Fibroblast of the conjunctiva (primary cell): ENCODE results near the gene PELI2.
A peak's percentile ranks its signal among the peaks of the same experiment; 100 is the strongest.
"Not testable (repeated sequence)": the region's sequence is repeated elsewhere in the genome, so short reads cannot be mapped to it uniquely, and the experiment has no call there.

ENCODE experiments used
- DNase-seq: peaks from one replicate; pipeline ENCODE4 v3.0.0-alpha.2; 2010; ENCODE audit warnings: low read depth

PELI2 gene

GRCh38 chr14:56143025-56143424 lies 24.8 kb downstream of the PELI2 start:
- no peak for DNase-seq

- no peak for DNase-seq
Observed at GRCh38 chr14:56144176-56144575, 26.0 kb downstream of the PELI2 start.

GRCh38 chr14:56145181-56145769 lies 27.1 kb downstream of the PELI2 start:
- DNase-seq, result no peak

GRCh38 chr14:56145965-56146364 lies 27.8 kb downstream of the PELI2 start:
- peak; percentile 20 for DNase-seq

GRCh38 chr14:56147449-56147848 lies 29.2 kb downstream of the PELI2 start:
- DNase-seq, result no peak

GRCh38 chr14:56147986-56148901 lies 30.0 kb downstream of the PELI2 start:
- no peak for DNase-seq

GRCh38 chr14:56149151-56149550 lies 30.9 kb downstream of the PELI2 start:
- no peak for DNase-seq

- DNase-seq, result no peak
Observed at GRCh38 chr14:56149995-56150394, 31.8 kb downstream of the PELI2 start.

- DNase-seq, result no peak
Observed at GRCh38 chr14:56150645-56151345, 32.6 kb downstream of the PELI2 start.

GRCh38 chr14:56152221-56152620 lies 34.0 kb downstream of the PELI2 start:
- DNase-seq, result no peak

- DNase-seq, result no peak
Observed at GRCh38 chr14:56153267-56153666, 35.1 kb downstream of the PELI2 start.

GRCh38 chr14:56154321-56154720 lies 36.1 kb downstream of the PELI2 start:
- DNase-seq, result no peak

GRCh38 chr14:56156096-56156495 lies 37.9 kb downstream of the PELI2 start:
- DNase-seq, result no peak

- no peak for DNase-seq
Observed at GRCh38 chr14:56159066-56159465, 40.9 kb downstream of the PELI2 start.

- DNase-seq, result no peak
Observed at GRCh38 chr14:56160088-56160487, 41.9 kb downstream of the PELI2 start.

- DNase-seq, result no peak
Observed at GRCh38 chr14:56161658-56162057, 43.4 kb downstream of the PELI2 start.

- DNase-seq, result no peak
Observed at GRCh38 chr14:56162476-56162875, 44.3 kb downstream of the PELI2 start.

- not testable (repeated sequence) for DNase-seq
Observed at GRCh38 chr14:56166579-56166978, 48.4 kb downstream of the PELI2 start.

- DNase-seq, result no peak
Observed at GRCh38 chr14:56168007-56168616, 49.9 kb downstream of the PELI2 start.

- no peak for DNase-seq
Observed at GRCh38 chr14:56170028-56170427, 51.8 kb downstream of the PELI2 start.

- no peak for DNase-seq
Observed at GRCh38 chr14:56170877-56171422, 52.7 kb downstream of the PELI2 start.

GRCh38 chr14:56172074-56172473 lies 53.9 kb downstream of the PELI2 start:
- DNase-seq, result no peak
